H1 (cell line): ENCODE measurements around the gene TBC1D22A.

Source experiments
- BRCA1 ChIP-seq: IDR thresholded peaks from 2 replicates; pipeline ENCODE4 v1.6.1; 2012; ENCODE audit warnings: low read depth, low read length, improper control_type of control experiment
- CEBPB ChIP-seq: IDR thresholded peaks from 2 replicates; pipeline ENCODE4 v1.6.1; 2012; ENCODE audit warnings: low read depth, low read length
- EZH2 ChIP-seq: fragments of 200-600 bp; sonication (generic); IDR thresholded peaks from 2 replicates; pipeline ENCODE4 v1.7.1; 2012; ENCODE audit warnings: low read depth, mild to moderate bottlenecking, moderate library complexity, low read length, inconsistent platforms; ENCODE audit not compliant: severe bottlenecking
- FOSL1 ChIP-seq: IDR thresholded peaks from 2 replicates; pipeline ENCODE4 v1.6.1; 2011; ENCODE audit warnings: mild to moderate bottlenecking, low read depth, low read length, moderate library complexity; ENCODE audit not compliant: insufficient read depth
- POLR2A ChIP-seq, 2 experiments: IDR thresholded peaks; 1 replicate in 1 of 2; 2 replicates in 1 of 2; pipeline ENCODE4 v1.6.1; 2011; ENCODE audit warnings: low read depth in 2 of 2, low read length in 2 of 2, mild to moderate bottlenecking in 2 of 2; ENCODE audit errors: control extremely low read depth in 1 of 2
- POLR2AphosphoS5 ChIP-seq: IDR thresholded peaks from 2 replicates; pipeline ENCODE4 v1.6.1; 2011; ENCODE audit warnings: low read depth, low read length
- RAD21 ChIP-seq, 2 experiments: IDR thresholded peaks in 1 of 2; conservative IDR thresholded peaks in 1 of 2; 2 replicates each; pipeline ENCODE4 v1.6.1; 2011; ENCODE audit warnings: low read depth in 2 of 2, low read length in 2 of 2, improper control_type of control experiment in 1 of 2, inconsistent platforms in 1 of 2, mild to moderate bottlenecking in 1 of 2, moderate library complexity in 1 of 2
- RFX5 ChIP-seq: IDR thresholded peaks from 2 replicates; pipeline ENCODE4 v1.6.1; 2011; ENCODE audit warnings: low read depth, low read length, improper control_type of control experiment, borderline replicate concordance
- TAF1 ChIP-seq: IDR thresholded peaks from 2 replicates; pipeline ENCODE4 v1.6.1; 2011; ENCODE audit warnings: mild to moderate bottlenecking, low read depth, low read length
- TEAD4 ChIP-seq: IDR thresholded peaks from 2 replicates; pipeline ENCODE4 v1.6.1; 2012; ENCODE audit warnings: low read depth, low read length, inconsistent platforms, mixed read lengths
- TF ChIP-seq, protein P1 (sequence below), 3 experiments: IDR thresholded peaks; 1 replicate in 2 of 3; 2 replicates in 1 of 3; pipeline versions ENCODE4 v1.5.1 to v1.6.1; 2011; ENCODE audit warnings: low read length in 3 of 3, mild to moderate bottlenecking in 3 of 3, inconsistent platforms in 2 of 3, low read depth in 1 of 3, moderate library complexity in 1 of 3; ENCODE audit not compliant: insufficient read depth in 1 of 3; ENCODE audit errors: control extremely low read depth in 1 of 3

DNA sequence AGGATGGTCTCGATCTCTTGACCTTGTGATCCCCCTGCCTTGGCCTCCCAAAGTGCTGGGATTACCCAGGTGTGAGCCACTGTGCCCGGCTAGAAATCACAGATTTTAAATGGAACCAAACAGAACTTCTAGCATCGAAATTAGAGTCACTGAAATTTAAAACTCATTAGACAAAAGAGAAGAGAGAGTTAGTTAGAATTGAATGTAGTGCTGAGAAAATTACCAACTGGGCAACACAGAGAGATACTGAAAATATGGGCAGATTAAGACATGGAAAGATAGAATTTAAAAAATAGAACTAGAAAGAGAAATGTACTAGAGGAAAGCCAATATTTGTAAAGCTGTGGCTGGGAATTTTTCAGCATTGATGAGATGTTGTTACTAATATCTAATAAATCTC lies 217.9 kb downstream of the TBC1D22A start:
- TF ChIP-seq, protein P1, sequence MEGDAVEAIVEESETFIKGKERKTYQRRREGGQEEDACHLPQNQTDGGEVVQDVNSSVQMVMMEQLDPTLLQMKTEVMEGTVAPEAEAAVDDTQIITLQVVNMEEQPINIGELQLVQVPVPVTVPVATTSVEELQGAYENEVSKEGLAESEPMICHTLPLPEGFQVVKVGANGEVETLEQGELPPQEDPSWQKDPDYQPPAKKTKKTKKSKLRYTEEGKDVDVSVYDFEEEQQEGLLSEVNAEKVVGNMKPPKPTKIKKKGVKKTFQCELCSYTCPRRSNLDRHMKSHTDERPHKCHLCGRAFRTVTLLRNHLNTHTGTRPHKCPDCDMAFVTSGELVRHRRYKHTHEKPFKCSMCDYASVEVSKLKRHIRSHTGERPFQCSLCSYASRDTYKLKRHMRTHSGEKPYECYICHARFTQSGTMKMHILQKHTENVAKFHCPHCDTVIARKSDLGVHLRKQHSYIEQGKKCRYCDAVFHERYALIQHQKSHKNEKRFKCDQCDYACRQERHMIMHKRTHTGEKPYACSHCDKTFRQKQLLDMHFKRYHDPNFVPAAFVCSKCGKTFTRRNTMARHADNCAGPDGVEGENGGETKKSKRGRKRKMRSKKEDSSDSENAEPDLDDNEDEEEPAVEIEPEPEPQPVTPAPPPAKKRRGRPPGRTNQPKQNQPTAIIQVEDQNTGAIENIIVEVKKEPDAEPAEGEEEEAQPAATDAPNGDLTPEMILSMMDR (IDR thresholded peaks at IDR 0.05; ENCODE audit: control extremely low read depth in 1 of 3, insufficient read depth in 1 of 3, low read depth in 1 of 3, low read length in 3 of 3) = no peak
- no peak for TF ChIP-seq BRCA1
- TF ChIP-seq EZH2 = no peak
- TF ChIP-seq FOSL1 = no peak
- TF ChIP-seq POLR2AphosphoS5 = no peak
- TF ChIP-seq TAF1 = no peak
- TF ChIP-seq POLR2A (IDR thresholded peaks at IDR 0.05; ENCODE audit: control extremely low read depth in 1 of 2, low read depth in 2 of 2, low read length in 2 of 2) = no peak
- TF ChIP-seq TEAD4 = no peak
- TF ChIP-seq RFX5 = no peak
- TF ChIP-seq RAD21 (IDR thresholded peaks at IDR 0.05 in 1 of 2, conservative IDR thresholded peaks at IDR 0.05 in 1 of 2; ENCODE audit: low read depth in 2 of 2, low read length in 2 of 2) = no peak
- no peak for TF ChIP-seq CEBPB
